Activated T-helper 1 cell treated with Interleukin-2 at 50 U/mL for 16 hours (primary cell): ENCODE results near the gene UNC5B.

ENCODE experiments used
- DNase-seq: peaks from one replicate; pipeline ENCODE4 v3.0.0-alpha.2; 2020; ENCODE audit warnings: low read depth

The UNC5B gene

DNA sequence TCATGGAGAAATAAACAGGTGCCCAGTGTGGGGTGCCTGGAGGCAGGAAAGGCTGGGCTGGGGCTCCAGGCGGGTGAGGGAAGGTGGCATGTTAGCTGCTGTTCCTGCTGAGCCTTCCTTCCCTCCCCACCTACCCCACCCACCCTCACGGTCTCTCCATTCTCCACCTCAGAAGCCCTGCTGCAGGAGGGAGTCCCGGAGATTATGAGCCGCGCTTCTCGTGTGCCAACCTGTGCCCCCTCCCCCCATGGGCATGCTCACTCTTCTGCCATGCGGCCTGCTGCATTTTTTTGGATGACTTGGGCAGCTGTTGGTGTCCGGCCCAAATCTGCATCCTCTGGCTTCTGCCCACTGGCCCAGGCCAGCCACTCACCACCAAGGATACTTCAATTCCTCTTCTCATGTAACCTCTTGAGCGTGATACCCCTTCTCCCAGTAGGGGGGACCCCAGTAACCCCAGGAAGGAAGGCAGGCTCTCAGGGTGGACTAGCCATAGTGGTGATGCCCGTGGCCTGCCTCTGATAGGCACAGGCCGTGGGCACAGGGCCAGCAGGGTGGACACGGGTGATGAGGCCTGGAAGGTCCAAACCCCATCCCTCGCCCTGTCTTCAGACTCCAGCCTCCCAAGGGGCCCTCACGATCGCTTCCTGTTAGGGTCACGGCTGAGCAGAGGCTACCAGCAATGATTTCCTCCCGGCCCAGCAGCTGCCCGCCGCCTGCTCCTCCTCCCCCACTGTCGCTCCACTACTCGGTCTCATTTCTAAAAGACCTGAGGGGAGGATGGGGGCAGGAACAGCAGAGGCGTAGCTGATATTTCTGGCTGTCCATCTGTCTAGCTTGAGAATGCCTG lies 27.8 kb downstream of the UNC5B start:
- no peak for DNase-seq

GRCh38 chr10:71241114-71241829 lies 28.9 kb downstream of the UNC5B start:
- DNase-seq, result no peak

- no peak for DNase-seq
Observed at GRCh38 chr10:71241830-71242621, 29.7 kb downstream of the UNC5B start.

DNA sequence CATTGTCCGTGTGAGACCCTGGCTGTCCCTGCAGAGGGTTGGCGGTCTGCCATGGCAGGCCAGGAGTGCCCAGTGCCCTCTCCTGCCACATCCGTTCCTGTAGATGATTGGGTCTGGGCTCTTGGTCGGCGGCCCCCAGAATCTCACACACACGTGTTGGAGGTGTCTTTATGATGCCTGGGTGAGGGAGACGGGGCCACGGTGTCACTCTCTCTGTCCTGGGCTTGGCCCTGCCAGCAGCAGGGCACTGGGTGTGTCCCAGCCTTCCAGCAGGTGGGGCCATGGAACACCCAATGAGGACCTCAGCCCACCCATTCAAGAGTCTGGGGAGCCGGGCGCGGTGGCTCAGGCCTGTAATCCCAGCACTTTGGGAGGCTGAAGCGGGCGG lies 30.2 kb downstream of the UNC5B start:
- DNase-seq, result no peak

DNA sequence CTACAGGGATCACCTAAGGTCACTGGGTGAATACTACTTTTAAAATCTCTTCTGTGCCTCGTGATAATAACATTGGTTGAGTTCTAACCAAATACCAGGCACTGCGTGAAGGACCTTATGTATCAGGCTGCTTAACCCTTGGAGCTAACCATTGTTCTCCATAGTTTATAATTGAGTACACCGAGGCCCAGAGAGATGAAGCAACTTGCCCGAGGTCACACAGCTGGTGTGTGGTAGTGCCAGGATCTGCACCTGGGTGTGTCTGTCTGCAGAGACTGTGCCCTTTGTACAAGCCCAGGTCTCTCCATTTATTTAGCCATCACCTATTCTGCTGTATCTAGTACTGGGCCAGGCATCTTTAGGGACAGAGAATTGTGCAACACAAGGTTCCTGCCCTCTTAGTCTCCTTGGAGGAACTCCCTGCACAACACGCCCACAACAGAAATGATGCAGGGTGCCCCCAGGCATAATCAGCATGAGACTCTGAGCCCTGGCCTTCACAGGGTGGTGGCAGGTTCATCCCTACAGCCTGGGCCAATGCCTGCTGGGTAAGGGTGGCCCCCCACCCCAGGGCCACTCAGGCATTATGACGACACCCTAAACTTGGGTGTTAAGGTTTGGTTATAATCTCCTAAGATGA lies 31.5 kb downstream of the UNC5B start:
- no peak for DNase-seq

GRCh38 chr10:71244431-71245419 lies 32.4 kb downstream of the UNC5B start:
- DNase-seq, result no peak

- DNase-seq, result no peak
Observed at GRCh38 chr10:71245420-71246325, 33.3 kb downstream of the UNC5B start.

DNA sequence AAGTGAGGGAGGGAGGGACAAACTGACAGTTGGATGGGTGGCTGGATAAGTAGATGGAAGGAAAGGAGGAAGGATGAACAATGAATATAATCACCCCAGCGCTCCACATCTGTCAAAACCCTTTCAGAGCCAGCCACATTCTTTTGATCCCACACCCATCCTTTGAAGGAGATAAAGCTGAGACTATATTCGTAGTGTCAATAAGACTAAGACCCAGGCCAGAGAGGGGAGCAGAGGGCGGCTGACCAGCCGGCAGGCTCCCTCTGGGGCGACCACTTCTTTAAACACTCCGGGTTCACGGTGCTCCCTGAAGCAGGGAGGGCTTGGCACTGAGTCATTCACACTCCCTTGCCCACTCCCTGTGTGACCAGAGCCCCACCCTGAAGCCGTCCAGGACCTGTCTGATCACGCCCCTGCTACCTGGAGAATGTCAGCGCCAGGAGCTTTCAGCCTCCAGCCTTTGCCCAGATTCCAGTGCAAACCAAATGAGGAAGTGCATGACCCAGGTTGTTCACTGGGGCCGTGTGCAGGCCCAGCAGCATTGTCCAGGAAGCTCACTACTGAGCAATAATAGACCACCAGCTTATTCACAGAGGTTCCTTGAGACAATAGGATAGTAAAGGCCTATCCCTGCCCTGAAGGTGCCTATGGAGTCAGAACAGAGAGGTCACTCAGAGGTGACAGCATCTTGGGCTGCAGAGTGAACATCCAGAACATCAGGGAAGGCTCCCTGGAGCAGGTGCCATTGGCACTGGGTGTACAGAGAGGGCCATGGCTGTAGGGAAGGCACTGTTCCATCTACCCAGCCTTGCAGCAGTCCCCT lies 34.4 kb downstream of the UNC5B start:
- no peak for DNase-seq

DNA sequence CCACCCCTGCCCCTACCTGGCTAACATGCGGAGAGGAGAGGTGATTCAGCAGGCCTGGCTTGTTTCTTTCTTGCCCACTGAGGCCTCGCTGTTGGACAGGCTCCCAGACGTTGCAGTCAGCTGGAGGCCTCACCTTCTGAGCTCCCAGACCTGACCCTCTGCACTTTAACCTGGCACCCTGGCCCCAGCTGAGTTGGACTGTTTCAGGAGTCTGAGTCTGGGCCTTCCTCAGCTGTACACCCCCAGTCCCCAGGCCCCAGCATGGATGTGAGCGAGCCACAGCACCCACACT lies 35.0 kb downstream of the UNC5B start:
- no peak for DNase-seq

DNA sequence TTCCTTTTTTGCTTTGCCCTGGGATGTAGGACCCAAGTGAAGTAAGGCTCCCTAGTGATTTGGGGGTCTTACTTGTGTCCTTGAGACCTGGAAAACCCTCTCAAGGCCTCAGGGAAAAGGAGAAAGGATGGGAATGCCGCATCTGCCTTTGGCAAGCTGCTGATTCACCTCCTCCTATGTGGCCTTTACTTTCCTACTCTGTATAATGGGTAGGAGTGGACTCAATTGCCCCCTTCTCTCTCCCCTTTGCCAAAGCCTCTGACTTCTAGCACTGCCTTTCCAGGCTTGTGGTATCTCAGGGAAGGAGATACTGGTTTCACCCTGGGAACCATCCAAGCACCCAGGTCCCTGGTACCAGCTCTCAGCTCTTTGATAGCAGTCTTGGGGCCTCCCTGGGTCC lies 35.4 kb downstream of the UNC5B start:
- no peak for DNase-seq

DNA sequence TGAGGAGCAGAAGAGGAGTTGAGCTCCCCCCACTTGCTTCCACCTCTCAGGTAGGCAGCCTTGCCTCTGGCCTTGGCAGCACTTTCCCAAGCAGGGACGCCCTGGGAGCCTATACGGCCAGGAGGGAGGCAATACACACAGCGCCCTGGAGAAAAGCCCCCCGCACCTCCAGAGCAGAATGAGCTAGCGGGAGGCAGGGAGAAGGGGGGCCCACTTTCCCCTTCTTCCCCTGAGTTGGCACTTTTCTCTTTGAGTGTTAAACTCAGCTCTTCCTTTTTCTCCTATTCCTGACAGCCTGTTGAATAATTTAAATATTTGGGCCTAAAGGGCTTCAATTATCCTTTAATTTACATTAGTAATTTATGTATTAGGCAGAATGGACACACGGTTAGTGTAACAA lies 35.8 kb downstream of the UNC5B start:
- no peak for DNase-seq

DNA sequence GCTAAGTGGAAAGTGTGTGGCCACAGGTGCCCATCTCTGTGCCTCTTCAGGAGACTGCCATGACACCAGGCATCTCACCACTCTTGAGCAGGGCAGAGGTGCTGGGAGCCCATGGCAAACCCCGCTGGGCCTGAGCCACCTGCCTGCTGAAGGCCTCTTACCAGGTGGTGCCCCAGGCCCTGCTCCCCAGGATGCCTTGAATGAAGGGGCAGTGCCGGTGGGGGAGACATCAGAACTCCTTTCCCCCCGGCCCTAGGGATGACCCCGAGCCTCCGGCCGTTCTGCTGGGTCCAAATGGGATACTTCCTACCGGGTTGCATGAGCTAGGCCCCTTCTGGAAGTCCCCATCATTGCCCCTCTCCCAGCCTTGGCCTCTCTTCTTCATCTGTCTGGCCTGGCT lies 37.6 kb downstream of the UNC5B start:
- no peak for DNase-seq

- no peak for DNase-seq
Observed at GRCh38 chr10:71250405-71250804, 38.0 kb downstream of the UNC5B start.

GRCh38 chr10:71250842-71251241 lies 38.5 kb downstream of the UNC5B start:
- no peak for DNase-seq

DNA sequence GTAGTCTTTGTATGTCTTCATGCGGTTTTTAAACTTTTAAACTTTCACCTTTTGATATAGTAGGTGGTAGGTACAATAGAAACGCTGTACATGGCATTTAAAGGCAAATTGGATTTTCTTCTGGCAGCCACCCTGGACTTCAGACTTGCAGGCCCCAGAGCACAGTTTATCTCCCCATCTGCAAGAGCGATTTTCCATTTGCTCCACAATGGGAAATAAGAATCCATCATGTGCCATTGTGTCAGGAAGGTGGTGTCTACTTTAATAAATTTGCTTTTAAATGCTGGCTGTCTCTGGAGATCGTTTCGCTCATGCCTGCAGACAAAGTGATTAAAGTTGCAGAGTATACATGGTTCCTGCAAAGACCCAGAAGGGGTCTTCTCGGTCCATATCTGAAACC lies 38.9 kb downstream of the UNC5B start:
- DNase-seq, result no peak

DNA sequence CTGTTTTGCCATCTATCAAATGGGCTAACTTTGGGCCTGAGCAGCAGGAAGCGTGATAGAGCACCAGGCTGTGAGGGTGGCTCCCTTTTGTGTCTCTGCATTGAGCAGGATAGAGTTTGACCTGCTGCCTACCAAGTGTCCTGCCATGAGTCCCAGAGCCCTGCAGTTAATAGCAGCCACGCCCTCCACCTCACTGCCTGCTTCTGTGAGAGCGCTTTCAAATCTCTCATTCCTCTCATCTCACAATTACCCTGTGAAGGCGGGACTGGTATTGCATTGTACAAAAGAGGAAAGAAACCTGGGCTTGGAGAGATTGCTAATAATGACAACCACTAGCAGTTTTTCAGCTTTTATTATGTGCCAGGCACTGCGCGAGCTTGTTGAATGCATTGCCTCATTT lies 39.9 kb downstream of the UNC5B start:
- no peak for DNase-seq

DNA sequence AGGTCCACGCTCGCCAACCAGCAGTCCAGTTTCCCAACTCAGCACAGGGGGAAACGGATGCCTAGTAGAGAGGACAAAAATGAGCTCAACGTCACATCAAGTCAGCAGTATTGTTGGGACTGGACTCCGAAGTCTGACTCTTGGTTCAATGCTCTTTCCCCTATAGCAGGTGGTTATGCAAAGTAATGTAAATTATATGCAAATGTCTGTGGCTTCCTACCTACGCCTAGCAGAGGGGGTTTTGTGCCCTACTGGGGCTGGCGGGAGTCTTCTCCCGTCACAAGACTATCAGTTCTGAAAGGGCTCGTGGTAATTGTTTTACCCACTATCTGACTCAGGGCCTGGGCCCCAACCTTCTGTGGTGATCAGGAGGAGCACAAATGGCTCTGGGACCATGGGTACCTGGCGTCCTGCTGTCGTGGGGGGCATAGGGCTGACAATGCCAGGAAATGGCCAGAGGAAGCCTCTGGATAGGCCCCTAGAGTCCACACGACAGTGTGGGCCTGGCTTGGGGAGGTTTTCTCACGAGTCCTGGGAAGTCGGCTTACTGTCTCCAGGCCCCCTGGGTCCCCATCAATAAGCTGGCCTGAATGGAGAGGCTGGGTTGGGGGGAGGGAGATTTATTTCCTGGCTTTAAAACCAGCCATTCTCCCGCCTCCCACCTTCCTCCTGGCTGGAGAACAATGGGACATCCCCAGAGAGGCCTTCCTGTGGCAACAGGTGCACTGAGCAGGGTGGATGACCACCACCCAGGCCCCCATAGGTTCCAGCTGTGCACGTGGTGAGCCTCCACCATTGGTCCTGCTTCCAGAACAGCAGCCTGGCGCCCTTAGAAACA lies 41.8 kb downstream of the UNC5B start:
- no peak for DNase-seq

- no peak for DNase-seq
Observed at GRCh38 chr10:71254834-71255549, 42.6 kb downstream of the UNC5B start.
